HAP-1 (cell line): Measurements from ENCODE around the gene UBXN1.
"Not testable (repeated sequence)": the region's sequence is repeated elsewhere in the genome, so short reads cannot be mapped to it uniquely, and the experiment has no call there.

Experiments used
- DNase-seq, 2 experiments: peaks; one replicate each; pipeline ENCODE4 v3.0.0-alpha.2; 2016 to 2020; ENCODE audit warnings: low spot score in 2 of 2
- H3K27me3 ChIP-seq: fragments of 250-450 bp; sonication (Bioruptor Pico); 2 replicates; pipeline ENCODE4 v1.5.1; 2020; ENCODE audit warnings: low read depth, mild to moderate bottlenecking, moderate library complexity
- H3K36me3 ChIP-seq: fragments of 250-450 bp; sonication (Bioruptor Pico); replicated peaks from 2 replicates; pipeline ENCODE4 v1.5.1; 2020; ENCODE audit warnings: mild to moderate bottlenecking
- H3K4me1 ChIP-seq: fragments of 250-450 bp; sonication (Bioruptor Pico); 2 replicates; pipeline ENCODE4 v1.5.1; 2020; ENCODE audit warnings: mild to moderate bottlenecking
- H3K4me3 ChIP-seq: fragments of 250-450 bp; sonication (Bioruptor Pico); 2 replicates; pipeline ENCODE4 v1.5.1; 2020; ENCODE audit warnings: mild to moderate bottlenecking, moderate library complexity
- H3K9me3 ChIP-seq: fragments of 250-450 bp; sonication (Bioruptor Pico); 2 replicates; pipeline ENCODE4 v1.5.1; 2020; ENCODE audit warnings: mild to moderate bottlenecking, moderate library complexity
- in situ Hi-C: fragments of 300-500 bp; cut with MboI; formaldehyde crosslinking; loops from 3 replicates; pipeline ENCODE4 v1.14.3; 2020; ENCODE audit warnings: low sequenced_read_pairs, inconsistent platforms, mixed read lengths

The UBXN1 gene

GRCh38 chr11:62652161-62653006, 26.5 kb downstream of the UBXN1 start:
- Histone ChIP-seq H3K4me1 (peaks cover 8% of the 10 kb centered on the region), H3K4me3 (peak overlapping the region; percentile 83), H3K9me3 (no peaks in the 10 kb centered on the region), H3K36me3 (peaks cover 24% of the 10 kb centered on the region), H3K27me3 (no peaks in the 10 kb centered on the region)
- in situ Hi-C loops: no loop called here
- no peak for DNase-seq

DNA sequence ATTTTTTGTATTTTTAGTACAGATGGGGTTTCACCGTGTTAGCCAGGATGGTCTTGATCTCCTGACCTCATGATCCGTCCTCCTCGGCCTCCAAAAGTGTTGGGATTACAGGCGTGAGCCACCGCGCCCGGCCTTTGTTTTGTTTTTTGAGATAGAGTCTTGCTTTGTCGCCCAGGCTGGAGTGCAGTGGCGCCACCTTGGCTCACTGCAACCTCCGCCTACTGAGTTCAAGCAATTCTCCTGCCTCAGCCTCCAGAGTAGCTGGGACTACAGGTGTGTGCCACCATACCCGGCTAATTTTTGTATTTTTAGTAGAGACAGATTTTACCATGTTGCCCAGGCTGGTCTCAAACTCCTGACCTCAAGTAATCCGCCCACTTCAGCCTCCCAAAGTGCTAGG, 28.6 kb downstream of the UBXN1 start:
- H3K9me3 ChIP-seq, H3K27me3 ChIP-seq, H3K4me3 ChIP-seq, DNase-seq, in situ Hi-C loops: not testable (repeated sequence)
- Histone ChIP-seq H3K4me1 (peaks cover 15% of the 10 kb centered on the region), H3K36me3 (peaks cover 34% of the 10 kb centered on the region)

GRCh38 chr11:62649486-62649885, 29.4 kb downstream of the UBXN1 start:
- Histone ChIP-seq H3K4me1 (peaks cover 20% of the 10 kb centered on the region), H3K4me3 (no peak overlapping the region), H3K36me3 (peaks cover 41% of the 10 kb centered on the region), H3K27me3 (no peaks in the 10 kb centered on the region), H3K9me3 (no peaks in the 10 kb centered on the region)
- in situ Hi-C loops: no loop called here
- DNase-seq: no peak

GRCh38 chr11:62648967-62649364, 29.9 kb downstream of the UBXN1 start:
- no peaks in the 10 kb centered on the region for H3K9me3 ChIP-seq
- no peak for DNase-seq
- in situ Hi-C loops: no loop called here
- H3K27me3 ChIP-seq: no peaks in the 10 kb centered on the region
- peaks cover 46% of the 10 kb centered on the region for H3K36me3 ChIP-seq
- H3K4me3 ChIP-seq: no peak overlapping the region
- H3K4me1 ChIP-seq: peaks cover 20% of the 10 kb centered on the region

GRCh38 chr11:62648185-62648966, 30.5 kb downstream of the UBXN1 start:
- Histone ChIP-seq H3K27me3 (no peaks in the 10 kb centered on the region), H3K9me3 (no peaks in the 10 kb centered on the region), H3K36me3 (peaks cover 51% of the 10 kb centered on the region), H3K4me1 (peaks cover 17% of the 10 kb centered on the region), H3K4me3 (no peak overlapping the region)
- in situ Hi-C loops: no loop called here
- no peak for DNase-seq

DNA sequence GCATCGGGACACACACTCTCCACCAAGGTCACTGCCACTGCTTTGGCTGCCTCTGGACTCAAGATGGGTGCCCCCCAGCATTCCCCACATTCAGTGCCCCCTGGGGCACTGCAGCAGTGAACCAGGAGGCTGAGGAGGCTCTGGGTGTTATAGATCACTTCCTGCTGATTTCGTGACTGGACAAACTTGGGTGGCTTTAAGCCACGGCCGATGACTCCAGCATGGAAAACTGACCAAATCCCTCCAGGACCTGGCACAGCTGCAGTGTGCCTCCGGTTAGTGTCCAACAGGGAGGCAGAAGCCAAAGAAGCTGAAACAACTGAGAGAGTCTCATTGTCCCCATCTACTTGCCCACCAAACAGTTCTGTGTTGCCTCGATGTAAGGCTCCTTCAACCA, 31.3 kb downstream of the UBXN1 start:
- Histone ChIP-seq H3K27me3 (no peaks in the 10 kb centered on the region), H3K4me1 (peaks cover 17% of the 10 kb centered on the region), H3K4me3 (no peak overlapping the region), H3K9me3 (no peaks in the 10 kb centered on the region), H3K36me3 (peaks cover 58% of the 10 kb centered on the region)
- DNase-seq: no peak
- in situ Hi-C loops: no loop called here

- DNase-seq: no peak
- Histone ChIP-seq H3K36me3 (peaks cover 59% of the 10 kb centered on the region), H3K9me3 (no peaks in the 10 kb centered on the region), H3K27me3 (no peaks in the 10 kb centered on the region), H3K4me1 (peaks cover 17% of the 10 kb centered on the region), H3K4me3 (no peak overlapping the region)
- in situ Hi-C loops: no loop called here
These were observed 31.9 kb downstream of the UBXN1 start for GRCh38 chr11:62646825-62647608.

- Histone ChIP-seq H3K4me1 (peaks cover 12% of the 10 kb centered on the region), H3K4me3 (peak within 1 kb of the TSS; percentile 94), H3K9me3 (no peaks in the 10 kb centered on the region), H3K27me3 (no peaks in the 10 kb centered on the region), H3K36me3 (peaks cover 63% of the 10 kb centered on the region)
- DNase-seq: peak; percentile 97 to 100
- in situ Hi-C loops: no loop called here
These were observed 32.7 kb downstream of the UBXN1 start, which contains the start of gene GANAB for GRCh38 chr11:62645946-62646824. GANAB (minus strand) TSS chr11:62646613; CDS start chr11:62646599, 14 bp downstream.

DNA sequence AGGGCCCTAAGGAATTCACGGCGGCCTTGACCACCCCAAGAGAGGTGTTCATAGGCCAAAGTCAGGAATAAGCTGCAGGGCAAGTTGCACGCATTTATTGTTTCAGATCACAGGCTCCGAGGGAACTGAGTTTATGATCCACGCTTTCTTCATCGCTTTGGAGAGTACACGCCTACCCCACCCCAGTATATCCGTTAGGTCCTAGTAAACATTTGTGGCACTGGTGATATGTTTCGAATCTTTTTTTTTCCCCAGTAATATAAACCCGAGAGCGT, 33.3 kb downstream of the UBXN1 start:
- Histone ChIP-seq H3K4me3 (peak overlapping the region; percentile 94), H3K27me3 (no peaks in the 10 kb centered on the region), H3K4me1 (peaks cover 12% of the 10 kb centered on the region), H3K36me3 (peaks cover 67% of the 10 kb centered on the region), H3K9me3 (no peaks in the 10 kb centered on the region)
- in situ Hi-C loops: no loop called here
- no peak for DNase-seq

DNA sequence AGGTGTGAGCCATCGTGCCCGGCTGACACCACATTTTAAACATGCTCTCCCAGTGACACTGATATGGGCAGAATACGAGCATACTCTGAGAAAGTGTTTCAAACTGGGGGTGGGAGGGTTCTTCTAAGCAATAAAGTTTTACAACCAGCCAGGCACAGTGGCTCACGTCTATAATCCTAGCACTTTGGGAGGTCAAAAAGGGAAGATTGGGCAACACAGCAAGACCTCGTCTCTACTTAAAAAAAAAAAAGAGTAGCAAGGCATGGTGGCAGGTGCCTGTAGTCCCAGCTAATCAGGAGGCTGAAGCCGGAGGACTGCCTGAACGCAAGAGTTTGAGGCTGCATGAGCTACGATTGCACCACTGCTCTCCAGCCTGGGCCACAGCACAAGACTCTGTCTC, 34.7 kb downstream of the UBXN1 start:
- Histone ChIP-seq H3K4me3 (no peak overlapping the region), H3K9me3 (no peaks in the 10 kb centered on the region), H3K27me3 (no peaks in the 10 kb centered on the region), H3K36me3 (peaks cover 64% of the 10 kb centered on the region), H3K4me1 (peaks cover 12% of the 10 kb centered on the region)
- in situ Hi-C loops: no loop called here
- no peak for DNase-seq

- Histone ChIP-seq H3K9me3 (no peaks in the 10 kb centered on the region), H3K4me1 (no peaks in the 10 kb centered on the region), H3K27me3 (no peaks in the 10 kb centered on the region), H3K36me3 (peaks cover 98% of the 10 kb centered on the region), H3K4me3 (no peak overlapping the region)
- in situ Hi-C loops: no loop called here
- no peak for DNase-seq
These were observed 46.4 kb downstream of the UBXN1 start for GRCh38 chr11:62632492-62632891.

- Histone ChIP-seq H3K27me3 (no peaks in the 10 kb centered on the region), H3K4me3 (no peak overlapping the region), H3K4me1 (no peaks in the 10 kb centered on the region), H3K36me3 (peaks cover 80% of the 10 kb centered on the region), H3K9me3 (no peaks in the 10 kb centered on the region)
- DNase-seq: no peak
- in situ Hi-C loops: no loop called here
These were observed 51.2 kb downstream of the UBXN1 start for GRCh38 chr11:62627713-62628112.
